Choroid plexus epithelial cell (primary cell): ENCODE results near the gene GTSE1.
A peak's percentile ranks its signal among the peaks of the same experiment; 100 is the strongest.

Experiments
- DNase-seq: peaks from one replicate; pipeline ENCODE4 v3.0.0-alpha.2; 2010; ENCODE audit warnings: low read depth
- H3K4me3 ChIP-seq: 2 replicates; pipeline ENCODE4 v1.5.1; 2011; ENCODE audit warnings: low read depth, mild to moderate bottlenecking, control low read depth, low read length, moderate library complexity
- TF ChIP-seq, protein P1 (sequence below): conservative IDR thresholded peaks from 2 replicates; pipeline ENCODE4 v1.5.1; 2011; ENCODE audit warnings: low read depth, mild to moderate bottlenecking, control low read depth, inconsistent platforms, low read length, moderate library complexity

The GTSE1 gene

DNA sequence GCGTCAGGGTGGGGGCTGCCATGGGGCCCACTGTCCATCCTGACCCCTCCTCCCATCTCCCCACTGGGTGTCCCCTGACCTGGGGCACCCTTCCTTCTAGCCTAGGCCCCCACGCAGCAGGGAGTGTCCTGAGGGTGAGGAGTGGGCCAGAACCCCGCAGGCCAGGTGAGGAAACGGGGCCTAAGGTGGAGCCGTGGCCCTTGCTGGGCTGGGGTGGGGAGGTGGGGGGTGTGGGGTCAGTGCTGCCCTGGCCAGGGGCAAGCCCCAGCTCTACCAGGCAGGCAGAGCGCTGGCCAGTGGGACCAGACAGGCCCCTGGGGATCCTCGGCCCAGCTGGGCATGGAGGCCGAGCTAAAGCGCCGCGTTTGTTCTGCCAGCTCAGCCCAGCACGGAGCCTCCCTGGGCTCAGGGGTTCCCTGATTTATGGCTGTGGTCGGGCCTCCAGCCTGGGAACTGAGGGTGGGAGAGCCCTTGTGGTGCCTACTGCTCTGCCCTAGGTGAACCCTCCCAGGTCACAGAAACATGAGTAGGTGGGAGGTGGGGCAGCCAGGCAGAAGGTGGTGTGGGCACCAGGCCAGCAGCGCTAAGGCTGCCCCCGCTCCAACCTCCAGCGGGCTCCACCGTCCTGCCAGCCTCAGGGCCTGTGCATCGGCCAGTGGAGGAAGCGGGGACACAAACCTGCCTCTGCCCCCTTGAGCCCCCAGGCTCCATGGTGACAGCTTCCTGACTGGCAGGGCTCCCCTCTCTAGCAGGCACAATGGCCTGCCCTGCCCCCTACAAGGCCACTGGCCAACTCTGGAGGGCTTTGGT is 61.2 kb downstream of the GTSE1 start:
- TF ChIP-seq, protein P1, sequence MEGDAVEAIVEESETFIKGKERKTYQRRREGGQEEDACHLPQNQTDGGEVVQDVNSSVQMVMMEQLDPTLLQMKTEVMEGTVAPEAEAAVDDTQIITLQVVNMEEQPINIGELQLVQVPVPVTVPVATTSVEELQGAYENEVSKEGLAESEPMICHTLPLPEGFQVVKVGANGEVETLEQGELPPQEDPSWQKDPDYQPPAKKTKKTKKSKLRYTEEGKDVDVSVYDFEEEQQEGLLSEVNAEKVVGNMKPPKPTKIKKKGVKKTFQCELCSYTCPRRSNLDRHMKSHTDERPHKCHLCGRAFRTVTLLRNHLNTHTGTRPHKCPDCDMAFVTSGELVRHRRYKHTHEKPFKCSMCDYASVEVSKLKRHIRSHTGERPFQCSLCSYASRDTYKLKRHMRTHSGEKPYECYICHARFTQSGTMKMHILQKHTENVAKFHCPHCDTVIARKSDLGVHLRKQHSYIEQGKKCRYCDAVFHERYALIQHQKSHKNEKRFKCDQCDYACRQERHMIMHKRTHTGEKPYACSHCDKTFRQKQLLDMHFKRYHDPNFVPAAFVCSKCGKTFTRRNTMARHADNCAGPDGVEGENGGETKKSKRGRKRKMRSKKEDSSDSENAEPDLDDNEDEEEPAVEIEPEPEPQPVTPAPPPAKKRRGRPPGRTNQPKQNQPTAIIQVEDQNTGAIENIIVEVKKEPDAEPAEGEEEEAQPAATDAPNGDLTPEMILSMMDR: no peak
- DNase-seq: no peak
- no peak overlapping the region for H3K4me3 ChIP-seq

DNA sequence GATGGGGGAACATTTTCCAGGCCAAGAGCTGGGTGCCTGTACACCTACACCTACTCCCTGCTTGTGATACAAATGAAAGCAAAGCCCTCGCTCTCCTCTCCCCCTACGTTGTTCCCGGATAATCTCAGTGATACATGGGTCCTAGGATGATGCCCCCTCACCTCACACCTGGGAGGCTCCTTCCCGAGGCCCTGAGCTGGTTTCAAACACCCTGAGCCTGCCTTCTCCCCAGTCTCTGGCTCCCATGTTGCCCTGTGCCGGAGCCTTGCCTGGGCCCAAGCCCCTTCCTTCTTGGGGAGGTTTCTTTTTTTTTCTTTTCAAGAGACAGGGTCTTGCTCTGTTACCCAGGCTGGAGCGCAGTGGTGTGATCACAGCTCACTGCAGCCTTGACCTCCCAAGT is 62.1 kb downstream of the GTSE1 start:
- TF ChIP-seq, protein P1: no peak
- DNase-seq: no peak
- H3K4me3 ChIP-seq: no peak overlapping the region

DNA sequence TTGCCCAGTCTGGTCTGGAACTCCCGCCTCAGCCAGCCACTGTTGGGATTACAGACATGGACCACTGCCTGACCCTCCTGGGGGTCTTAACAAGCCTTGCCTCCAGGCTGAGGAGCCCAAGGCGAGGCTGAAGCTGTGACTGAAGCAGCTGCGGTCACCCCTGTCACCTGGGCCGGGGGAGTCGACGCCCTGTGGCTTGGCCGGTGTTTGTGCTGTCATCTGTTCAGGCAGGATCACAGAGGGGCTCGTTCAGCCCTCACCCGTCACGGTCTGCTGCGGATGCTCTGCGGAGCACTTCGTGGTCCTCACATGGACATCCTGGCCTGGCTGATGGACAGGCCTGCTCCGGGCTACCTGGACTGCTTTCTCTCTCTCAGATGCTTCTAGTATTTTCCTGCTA is 62.7 kb downstream of the GTSE1 start:
- no peak overlapping the region for H3K4me3 ChIP-seq
- DNase-seq: no peak
- TF ChIP-seq, protein P1: no peak

DNA sequence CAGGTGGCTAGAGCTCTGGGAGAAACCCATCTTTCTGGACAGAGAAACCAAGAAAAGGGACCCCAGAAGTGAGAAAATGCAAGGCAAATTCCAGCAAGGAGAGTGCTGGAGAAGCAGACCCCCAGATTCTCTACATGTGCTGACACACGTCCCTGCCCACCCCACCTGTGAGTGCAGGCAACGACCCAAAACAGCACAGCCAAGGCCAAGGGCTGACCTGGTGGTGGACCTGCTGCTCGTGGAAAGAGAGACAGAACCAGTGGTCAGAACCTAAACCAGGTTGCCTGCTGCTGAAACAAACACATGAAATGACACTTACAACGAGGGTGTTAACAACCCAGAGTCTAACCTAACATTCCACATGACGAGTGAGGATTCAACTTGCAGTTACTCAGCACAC is 63.4 kb downstream of the GTSE1 start:
- no peak overlapping the region for H3K4me3 ChIP-seq
- no peak for DNase-seq
- TF ChIP-seq, protein P1: no peak

DNA sequence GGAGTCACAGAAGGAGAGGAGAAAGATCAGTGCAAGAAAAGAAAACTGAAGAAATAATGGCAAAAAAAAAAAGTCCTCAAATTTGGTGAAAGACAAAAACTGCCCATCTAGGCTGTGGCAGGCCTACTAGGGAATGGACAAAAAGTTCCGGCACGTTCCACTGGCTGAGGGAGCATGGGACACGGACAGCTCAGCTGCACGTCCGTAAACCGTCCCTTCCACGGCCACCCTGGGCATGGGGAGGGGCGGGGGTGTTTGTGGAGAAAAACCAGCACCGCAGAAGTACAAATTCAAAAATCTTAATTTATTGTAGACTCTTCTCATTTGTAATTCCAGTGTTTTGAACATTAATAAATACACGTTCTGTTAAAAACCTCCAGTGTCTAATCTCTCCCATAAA is 64.2 kb downstream of the GTSE1 start:
- DNase-seq: no peak
- TF ChIP-seq, protein P1: no peak

DNA sequence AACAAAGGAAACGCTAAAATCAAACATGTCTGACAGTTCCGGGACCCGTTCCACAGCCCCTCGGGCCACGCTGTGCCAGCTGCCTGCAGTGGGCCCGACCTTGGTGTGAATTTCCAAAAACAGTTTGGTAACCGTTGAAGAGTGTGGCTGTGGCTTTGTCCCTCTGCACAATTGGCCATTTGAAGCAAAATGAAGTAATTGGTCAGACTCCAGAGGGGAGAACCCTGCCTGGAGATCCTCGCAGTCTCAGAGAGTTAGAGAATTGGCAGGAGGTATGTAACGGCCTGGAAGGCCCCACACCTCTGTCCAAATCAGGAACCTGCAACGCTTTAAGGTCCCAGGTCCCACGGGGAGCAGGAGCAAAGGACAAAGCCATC is 65.1 kb downstream of the GTSE1 start:
- H3K4me3 ChIP-seq: no peak overlapping the region
- TF ChIP-seq, protein P1: no peak
- DNase-seq: no peak

More for the DNA sequence above, 64.2 kb downstream of the GTSE1 start:
- H3K4me3 ChIP-seq: no peak overlapping the region

DNA sequence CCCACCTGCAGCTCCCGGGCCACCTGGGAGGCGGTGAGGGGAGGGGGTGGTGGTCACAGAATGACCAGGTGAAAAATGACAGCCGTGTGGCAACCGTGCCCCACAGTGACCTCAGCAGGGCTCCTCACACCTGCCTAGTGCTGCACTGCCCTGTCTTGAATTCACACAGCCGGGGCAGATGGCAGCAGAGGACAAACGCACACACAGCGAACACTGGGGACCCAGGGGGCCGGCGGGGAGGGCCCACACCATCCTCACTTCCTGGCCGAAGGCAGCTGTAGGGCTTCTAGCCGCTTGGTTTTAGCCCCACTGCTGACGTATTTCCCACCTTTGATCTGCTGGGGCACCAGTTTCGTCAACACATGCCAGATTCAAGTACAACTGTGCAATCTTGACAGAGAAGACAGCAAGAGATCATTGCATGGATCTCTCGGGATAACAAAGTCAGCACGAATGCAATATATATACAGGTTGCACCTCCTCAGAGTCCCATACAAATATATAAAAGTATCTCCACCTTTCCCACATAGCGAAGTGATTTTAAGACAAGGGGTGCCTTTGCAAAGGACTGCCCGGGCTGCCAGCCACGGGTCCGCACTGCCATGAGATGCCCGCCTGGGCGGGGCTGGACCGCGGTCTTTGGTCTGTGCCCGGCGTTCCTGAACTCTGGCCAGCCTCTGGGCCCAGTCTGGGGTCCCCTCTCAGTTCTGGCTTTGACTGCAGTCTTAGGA is 65.7 kb downstream of the GTSE1 start:
- no peak overlapping the region for H3K4me3 ChIP-seq
- TF ChIP-seq, protein P1: no peak
- peak; percentile 8 for DNase-seq
